HepG2 (cell line): Measurements from ENCODE around the gene GLUL. TPM values are rescaled to one million over a fixed set of nuclear protein-coding genes. Genes with fewer than 3 reads are reported as not detected.

Experiments used
- BATF2 ChIP-seq: sonication (generic); formaldehyde crosslinking; IDR thresholded peaks from 2 replicates; pipeline ENCODE4 v1.8.0; 2022; ENCODE audit warnings: mild to moderate bottlenecking, missing genetic modification reagents, moderate library complexity
- HMGXB3 ChIP-seq: sonication (generic); formaldehyde crosslinking; IDR thresholded peaks from 2 replicates; pipeline ENCODE4 v1.4.0; 2020; ENCODE audit warnings: missing genetic modification reagents, borderline replicate concordance
- KDM5A ChIP-seq: fragments of 200-600 bp; sonication (generic); IDR thresholded peaks from 2 replicates; pipeline ENCODE4 v1.7.0; 2018; ENCODE audit warnings: antibody characterized with exemption, mild to moderate bottlenecking, low read length, borderline replicate concordance
- MAFK ChIP-seq, 2 experiments: IDR thresholded peaks in 1 of 2; conservative IDR thresholded peaks in 1 of 2; 2 replicates each; pipeline ENCODE4 v1.6.1; 2011; ENCODE audit warnings: improper control_type of control experiment in 2 of 2, low read length in 2 of 2
- STAT6 ChIP-seq: sonication (generic); formaldehyde crosslinking; IDR thresholded peaks from 2 replicates; pipeline ENCODE4 v1.4.0; 2020; ENCODE audit warnings: missing genetic modification reagents, mild to moderate bottlenecking, borderline replicate concordance
- ZBTB42 ChIP-seq: sonication (generic); formaldehyde crosslinking; IDR thresholded peaks from 2 replicates; pipeline ENCODE4 v1.5.0; 2020; ENCODE audit warnings: mild to moderate bottlenecking, missing genetic modification reagents
- ZFP37 ChIP-seq: sonication (generic); formaldehyde crosslinking; IDR thresholded peaks from 2 replicates; pipeline ENCODE4 v1.4.0; 2020; ENCODE audit warnings: missing genetic modification reagents, borderline replicate concordance
- ZNF232 ChIP-seq: sonication (generic); formaldehyde crosslinking; IDR thresholded peaks from 2 replicates; pipeline ENCODE4 v1.4.0; 2020; ENCODE audit warnings: missing genetic modification reagents, borderline replicate concordance
- ZNF296 ChIP-seq: sonication (generic); formaldehyde crosslinking; conservative IDR thresholded peaks from 2 replicates; pipeline ENCODE4 v1.5.0; 2020; ENCODE audit warnings: mild to moderate bottlenecking, missing genetic modification reagents
- ZNF547 ChIP-seq: sonication (generic); formaldehyde crosslinking; IDR thresholded peaks from 2 replicates; pipeline ENCODE4 v1.5.1; 2020; ENCODE audit warnings: mild to moderate bottlenecking, missing genetic modification reagents
- ZNF710 ChIP-seq: sonication (generic); formaldehyde crosslinking; IDR thresholded peaks from 2 replicates; pipeline ENCODE4 v1.5.0; 2020; ENCODE audit warnings: mild to moderate bottlenecking, missing genetic modification reagents, borderline replicate concordance
- polyA plus RNA-seq, 8 experiments: library from polyadenylated mRNA; depleted of rRNA in 3 of 8; stranded (reverse) in 7 of 8; unstranded in 1 of 8; fragments of >200 nt; fragmentation: Illumina TruSeq in 4 of 8; extraction: Trizol in 4 of 8; gene quantifications; 2 replicates each; pipeline versions ENCODE4 v1.2.1 to v1.2.3, GENCODE V29; 2011 to 2016; ENCODE audit warnings: low read depth in 4 of 8, missing spikeins in 1 of 8, mixed read lengths in 1 of 8; ENCODE audit not compliant: insufficient read depth in 1 of 8
- total RNA-seq, 5 experiments: library from RNA; depleted of rRNA; stranded (reverse); fragments of >200 nt; fragmentation: Illumina TruSeq; extraction: Trizol; gene quantifications; 2 replicates each; pipeline ENCODE4 v1.2.3, GENCODE V29; 2016; ENCODE audit warnings: low read depth in 1 of 5

GLUL gene
- total and polyA plus RNA-seq, 2 of the 13 experiments (the other 11 are each of a cell fraction or from before 2014, with no cell fraction given): 423 to 827 TPM

GRCh38 chr1:182391362-182392049 is at the start of gene GLUL (continued):
- peak; percentile 67; the same call in 1 of the 2 replicates for TF ChIP-seq ZNF710
- 0 out of 2 replicates have a peak, but pooled peaks have one; percentile 61 for TF ChIP-seq HMGXB3 (CRISPR knock-in tag)
- peak; percentile 17; the same call in 1 of the 2 replicates for TF ChIP-seq ZNF232 (CRISPR knock-in tag)
- no peak; the same call in 1 of the 2 replicates for TF ChIP-seq STAT6 (CRISPR knock-in tag)
- peak; percentile 97 for TF ChIP-seq ZNF547
- no peak for TF ChIP-seq MAFK (conservative IDR thresholded peaks at IDR 0.05 in 1 of 2, IDR thresholded peaks at IDR 0.05 in 1 of 2; ENCODE audit: low read length in 2 of 2)
- TF ChIP-seq ZNF296 (CRISPR knock-in tag): peak; percentile 89
- TF ChIP-seq KDM5A: no peak
- no peak for TF ChIP-seq ZFP37
- peak; percentile 79; the same call in 1 of the 2 replicates for TF ChIP-seq BATF2 (CRISPR knock-in tag)
- no peak; the same call in 1 of the 2 replicates for TF ChIP-seq ZBTB42 (CRISPR knock-in tag)
